C4-2B (cell line): ENCODE data around the gene CCR9.

Experiments
- H3K27ac ChIP-seq: fragments of 450-650 bp; 2 replicates; pipeline ENCODE4 v1.5.1; 2017
- CTCF ChIP-seq: fragments of 450-650 bp; conservative IDR thresholded peaks from 2 replicates; pipeline ENCODE4 v1.5.1; 2017; ENCODE audit warnings: mild to moderate bottlenecking
- ZFX ChIP-seq: fragments of 450-650 bp; IDR thresholded peaks from 2 replicates; pipeline ENCODE4 v1.6.1; 2017

The CCR9 gene

GRCh38 chr3:45884368-45885201, 1.8 kb upstream of the CCR9 start:
- no peak for TF ChIP-seq ZFX
- TF ChIP-seq CTCF = no peak

GRCh38 chr3:45887285-45887684, 942 bp downstream of the CCR9 start:
- no peak for TF ChIP-seq CTCF
- H3K27ac ChIP-seq = no peak overlapping the region

More at GRCh38 chr3:45884368-45885201, 1.8 kb upstream of the CCR9 start:
- H3K27ac ChIP-seq = no peak overlapping the region

- TF ChIP-seq CTCF (no peak), ZFX (no peak)
- H3K27ac ChIP-seq = no peak overlapping the region
These were observed 1.6 kb downstream of the CCR9 start for GRCh38 chr3:45887759-45888511.

GRCh38 chr3:45889337-45889736, 3.0 kb downstream of the CCR9 start:
- no peak for TF ChIP-seq ZFX
- TF ChIP-seq CTCF = no peak

GRCh38 chr3:45890405-45890804, 4.1 kb downstream of the CCR9 start:
- no peak for TF ChIP-seq ZFX
- H3K27ac ChIP-seq = no peak overlapping the region

More at GRCh38 chr3:45889337-45889736, 3.0 kb downstream of the CCR9 start:
- H3K27ac ChIP-seq = no peak overlapping the region

GRCh38 chr3:45892161-45892560, 5.8 kb downstream of the CCR9 start:
- TF ChIP-seq ZFX (no peak), CTCF (no peak)
- H3K27ac ChIP-seq = no peak overlapping the region

- no peak for TF ChIP-seq ZFX
- no peak for TF ChIP-seq CTCF
- no peak overlapping the region for H3K27ac ChIP-seq
These were observed 7.7 kb downstream of the CCR9 start for GRCh38 chr3:45894015-45894414.
